PC-3 (cell line): ENCODE data around the gene CDKN1B.

Source experiments
- CTCF ChIP-seq: fragments of 300-600 bp; sonication (generic); conservative IDR thresholded peaks from 2 replicates; pipeline ENCODE4 v1.5.1; 2017; ENCODE audit warnings: antibody characterized with exemption, low read depth, mild to moderate bottlenecking, low read length
- EZH2 ChIP-seq: fragments of 300-600 bp; sonication (generic); IDR thresholded peaks from one replicate; pipeline ENCODE4 v1.6.1; 2017; ENCODE audit warnings: antibody characterized with exemption, mild to moderate bottlenecking, low read length; ENCODE audit not compliant: unreplicated experiment
- EZH2phosphoT487 ChIP-seq: fragments of 300-600 bp; sonication (generic); IDR thresholded peaks from 2 replicates; pipeline ENCODE4 v1.6.1; 2018; ENCODE audit warnings: mild to moderate bottlenecking, antibody characterized with exemption, low read length, borderline replicate concordance

GRCh38 chr12:12718381-12718759, 1.2 kb downstream of the CDKN1B start:
- no peak for TF ChIP-seq CTCF
- TF ChIP-seq EZH2, result no peak
- TF ChIP-seq EZH2phosphoT487, result no peak
